Ovary (tissue), 3 donors: Measurements from ENCODE around the gene MRPL33.

Source experiments
- CTCF ChIP-seq, 3 donors: fragments of 450-650 bp in 2 of 3; fragments of 200-600 bp in 1 of 3; IDR thresholded peaks; one replicate each; pipeline versions ENCODE4 v1.5.1 to v1.8.0; 2016 to 2022; ENCODE audit warnings: antibody characterized with exemption in 3 of 3, mild to moderate bottlenecking in 1 of 3
- EP300 ChIP-seq: sonication (generic); formaldehyde crosslinking; IDR thresholded peaks from one replicate; pipeline ENCODE4 v1.6.1; 2017; ENCODE audit warnings: antibody characterized with exemption
- POLR2A ChIP-seq: fragments of 450-650 bp; IDR thresholded peaks from one replicate; pipeline ENCODE4 v1.6.1; 2017; ENCODE audit warnings: antibody characterized with exemption, mild to moderate bottlenecking, moderate library complexity
- donor health status: DM: no; HTN: no; CAD: no.

DNA sequence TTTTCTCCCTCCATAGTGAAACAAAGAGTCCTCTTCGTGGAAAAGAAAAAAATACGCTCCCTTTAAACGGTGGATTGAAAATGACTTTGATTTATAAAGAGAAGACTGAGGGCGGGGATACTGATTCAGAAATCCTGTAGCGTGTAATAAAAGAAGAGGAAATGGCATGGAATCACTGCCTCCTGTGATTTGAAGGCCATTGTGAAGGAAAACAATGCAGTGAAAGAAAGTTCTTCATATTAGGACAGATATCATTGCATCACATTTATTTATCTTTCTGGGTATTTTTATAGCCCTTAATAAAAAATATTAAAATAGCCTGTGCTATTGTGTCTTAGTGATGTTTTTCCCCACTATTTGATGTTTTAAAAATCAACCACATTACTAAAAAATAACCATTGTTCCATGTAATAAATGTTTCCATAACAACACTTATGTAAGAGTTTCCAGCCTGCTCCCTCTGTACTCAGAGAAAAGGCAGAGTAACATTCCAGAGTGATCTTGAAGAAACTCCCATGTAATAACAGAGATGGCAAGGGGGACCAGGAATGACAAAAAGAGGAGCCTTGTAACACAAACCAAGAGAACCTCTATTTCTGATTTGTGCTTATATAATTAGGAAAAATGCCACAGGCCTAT, 8.0 kb downstream of the MRPL33 start:
- no peak for TF ChIP-seq CTCF (IDR thresholded peaks at IDR 0.05)
- TF ChIP-seq EP300, result no peak
- TF ChIP-seq POLR2A, result no peak
